ENCODE data around the gene FGF12. TPM values are rescaled to one million over a fixed set of nuclear protein-coding genes. Genes with fewer than 3 reads are reported as not detected.
A peak's percentile ranks its signal among the peaks of the same experiment; 100 is the strongest.

The FGF12 gene
- total RNA-seq, 2 experiments from 2014 or later: not detected

GRCh38 chr3:192207651-192208050 lies 519.7 kb downstream of the FGF12 start:
- Mint-ChIP-seq H3K9me3 (no peaks in the 10 kb centered on the region), H3K27me3 (no peaks in the 10 kb centered on the region), H3K36me3 (ENCODE audit: low read depth) (no peaks in the 10 kb centered on the region), H3K27ac (no peak overlapping the region), H3K4me1 (no peaks in the 10 kb centered on the region), H3K4me3 (no peak overlapping the region)
- DNase-seq: no peak
- CTCF ChIA-PET: no interaction called here
- POLR2A ChIA-PET: no interaction called here

GRCh38 chr3:192207239-192207638 lies 520.1 kb downstream of the FGF12 start:
- CTCF ChIA-PET: no interaction called here
- no peaks in the 10 kb centered on the region for H3K27me3 Mint-ChIP-seq
- no peak overlapping the region for H3K27ac Mint-ChIP-seq
- DNase-seq: no peak
- no peak overlapping the region for H3K4me3 Mint-ChIP-seq
- POLR2A ChIA-PET: no interaction called here
- no peaks in the 10 kb centered on the region for H3K9me3 Mint-ChIP-seq
- no peaks in the 10 kb centered on the region for H3K36me3 Mint-ChIP-seq (ENCODE audit: low read depth)
- no peaks in the 10 kb centered on the region for H3K4me1 Mint-ChIP-seq

- no peaks in the 10 kb centered on the region for H3K36me3 Mint-ChIP-seq (ENCODE audit: low read depth)
- no peaks in the 10 kb centered on the region for H3K9me3 Mint-ChIP-seq
- no peak for DNase-seq
- H3K4me3 Mint-ChIP-seq: no peak overlapping the region
- CTCF ChIA-PET: no interaction called here
- H3K27me3 Mint-ChIP-seq: no peaks in the 10 kb centered on the region
- POLR2A ChIA-PET: no interaction called here
- no peak overlapping the region for H3K27ac Mint-ChIP-seq
- no peaks in the 10 kb centered on the region for H3K4me1 Mint-ChIP-seq
Measured at GRCh38 chr3:192194085-192194484, 533.3 kb downstream of the FGF12 start.

- Mint-ChIP-seq H3K27me3 (no peaks in the 10 kb centered on the region), H3K4me3 (no peak overlapping the region), H3K9me3 (no peaks in the 10 kb centered on the region), H3K27ac (no peak overlapping the region), H3K36me3 (ENCODE audit: low read depth) (no peaks in the 10 kb centered on the region), H3K4me1 (no peaks in the 10 kb centered on the region)
- peak; percentile 49 for DNase-seq
- CTCF ChIA-PET: no interaction called here
- POLR2A ChIA-PET: no interaction called here
Measured at GRCh38 chr3:192188218-192188835, 539.0 kb downstream of the FGF12 start.

GRCh38 chr3:192187485-192188051 lies 539.8 kb downstream of the FGF12 start:
- Mint-ChIP-seq H3K27ac (no peak overlapping the region), H3K36me3 (ENCODE audit: low read depth) (no peaks in the 10 kb centered on the region), H3K4me1 (no peaks in the 10 kb centered on the region), H3K27me3 (no peaks in the 10 kb centered on the region), H3K4me3 (no peak overlapping the region), H3K9me3 (no peaks in the 10 kb centered on the region)
- DNase-seq: no peak
- ChIA-PET POLR2A (no interaction called here), CTCF (no interaction called here)

GRCh38 chr3:192186498-192186897 lies 540.8 kb downstream of the FGF12 start:
- H3K9me3 Mint-ChIP-seq: no peaks in the 10 kb centered on the region

GRCh38 chr3:192186045-192186444 lies 541.3 kb downstream of the FGF12 start:
- Mint-ChIP-seq H3K9me3 (no peaks in the 10 kb centered on the region), H3K27me3 (no peaks in the 10 kb centered on the region), H3K27ac (no peak overlapping the region), H3K4me1 (no peaks in the 10 kb centered on the region), H3K4me3 (no peak overlapping the region), H3K36me3 (ENCODE audit: low read depth) (no peaks in the 10 kb centered on the region)
- ChIA-PET POLR2A (no interaction called here), CTCF (no interaction called here)
- no peak for DNase-seq

More at GRCh38 chr3:192186498-192186897, 540.8 kb downstream of the FGF12 start:
- POLR2A ChIA-PET: no interaction called here
- Mint-ChIP-seq H3K27me3 (no peaks in the 10 kb centered on the region), H3K4me3 (no peak overlapping the region), H3K4me1 (no peaks in the 10 kb centered on the region), H3K27ac (no peak overlapping the region), H3K36me3 (ENCODE audit: low read depth) (no peaks in the 10 kb centered on the region)
- CTCF ChIA-PET: no interaction called here
- DNase-seq: no peak

GRCh38 chr3:192183109-192183508 lies 544.2 kb downstream of the FGF12 start:
- H3K4me3 Mint-ChIP-seq: no peak overlapping the region
- H3K9me3 Mint-ChIP-seq: no peaks in the 10 kb centered on the region
- H3K27ac Mint-ChIP-seq: no peak overlapping the region
- no peak for DNase-seq
- no peaks in the 10 kb centered on the region for H3K36me3 Mint-ChIP-seq (ENCODE audit: low read depth)
- ChIA-PET CTCF (no interaction called here), POLR2A (no interaction called here)
- no peaks in the 10 kb centered on the region for H3K4me1 Mint-ChIP-seq
- no peaks in the 10 kb centered on the region for H3K27me3 Mint-ChIP-seq

- no peak for DNase-seq
- Mint-ChIP-seq H3K27me3 (no peaks in the 10 kb centered on the region), H3K4me3 (no peak overlapping the region), H3K9me3 (no peaks in the 10 kb centered on the region), H3K27ac (no peak overlapping the region), H3K36me3 (ENCODE audit: low read depth) (no peaks in the 10 kb centered on the region), H3K4me1 (no peaks in the 10 kb centered on the region)
- CTCF ChIA-PET: no interaction called here
- POLR2A ChIA-PET: no interaction called here
Measured at GRCh38 chr3:192181151-192181550, 546.2 kb downstream of the FGF12 start.

- Mint-ChIP-seq H3K27ac (no peak overlapping the region), H3K9me3 (no peaks in the 10 kb centered on the region), H3K36me3 (ENCODE audit: low read depth) (no peaks in the 10 kb centered on the region), H3K27me3 (no peaks in the 10 kb centered on the region), H3K4me1 (no peaks in the 10 kb centered on the region), H3K4me3 (no peak overlapping the region)
- CTCF ChIA-PET: no interaction called here
- no peak for DNase-seq
- POLR2A ChIA-PET: no interaction called here
Measured at GRCh38 chr3:192177383-192177782, 550.0 kb downstream of the FGF12 start.

- ChIA-PET CTCF (no interaction called here), POLR2A (no interaction called here)
- Mint-ChIP-seq H3K36me3 (ENCODE audit: low read depth) (no peaks in the 10 kb centered on the region), H3K9me3 (no peaks in the 10 kb centered on the region), H3K4me3 (no peak overlapping the region), H3K4me1 (no peaks in the 10 kb centered on the region), H3K27ac (no peak overlapping the region), H3K27me3 (no peaks in the 10 kb centered on the region)
- DNase-seq: no peak
Measured at GRCh38 chr3:192174283-192174682, 553.1 kb downstream of the FGF12 start.

- Mint-ChIP-seq H3K36me3 (ENCODE audit: low read depth) (no peaks in the 10 kb centered on the region), H3K27me3 (no peaks in the 10 kb centered on the region), H3K27ac (no peak overlapping the region), H3K4me3 (no peak overlapping the region), H3K9me3 (no peaks in the 10 kb centered on the region), H3K4me1 (no peaks in the 10 kb centered on the region)
- no peak for DNase-seq
- POLR2A ChIA-PET: no interaction called here
- CTCF ChIA-PET: no interaction called here
Measured at GRCh38 chr3:192171213-192171612, 556.1 kb downstream of the FGF12 start.

GRCh38 chr3:192170659-192171058 lies 556.7 kb downstream of the FGF12 start:
- no peak for DNase-seq
- POLR2A ChIA-PET: no interaction called here
- Mint-ChIP-seq H3K4me3 (no peak overlapping the region), H3K27ac (no peak overlapping the region), H3K4me1 (no peaks in the 10 kb centered on the region), H3K27me3 (no peaks in the 10 kb centered on the region), H3K9me3 (no peaks in the 10 kb centered on the region), H3K36me3 (ENCODE audit: low read depth) (no peaks in the 10 kb centered on the region)
- CTCF ChIA-PET: no interaction called here

GRCh38 chr3:192170031-192170430 lies 557.3 kb downstream of the FGF12 start:
- Mint-ChIP-seq H3K27ac (no peak overlapping the region), H3K36me3 (ENCODE audit: low read depth) (no peaks in the 10 kb centered on the region), H3K9me3 (no peaks in the 10 kb centered on the region), H3K4me1 (no peaks in the 10 kb centered on the region), H3K4me3 (no peak overlapping the region), H3K27me3 (no peaks in the 10 kb centered on the region)
- CTCF ChIA-PET: no interaction called here
- DNase-seq: no peak
- POLR2A ChIA-PET: no interaction called here
